Neural crest cell (in vitro differentiated cells): Measurements from ENCODE around the gene TEPSIN. TPM values are rescaled to one million over a fixed set of nuclear protein-coding genes. Genes with fewer than 3 reads are reported as not detected.

Experiments used
- DNase-seq: peaks from one replicate; pipeline ENCODE4 v3.0.0; 2021; ENCODE audit warnings: low read depth, mixed read lengths, low spot score
- H3K27ac Mint-ChIP-seq: one replicate; pipeline ENCODE4 v1.8.0; 2021; ENCODE audit warnings: mild to moderate bottlenecking, mixed read lengths; ENCODE audit not compliant: unreplicated experiment
- H3K27me3 Mint-ChIP-seq: 2 replicates; pipeline ENCODE4 v1.8.0; 2021; ENCODE audit warnings: low read depth, mild to moderate bottlenecking, mixed read lengths
- H3K36me3 Mint-ChIP-seq: 2 replicates; pipeline ENCODE4 v1.8.0; 2021; ENCODE audit warnings: low read depth, mild to moderate bottlenecking, mixed read lengths
- H3K4me1 Mint-ChIP-seq: 2 replicates; pipeline ENCODE4 v1.8.0; 2021; ENCODE audit warnings: mixed read lengths
- H3K4me3 Mint-ChIP-seq: one replicate; pipeline ENCODE4 v1.8.0; 2021; ENCODE audit warnings: mild to moderate bottlenecking, mixed read lengths
- H3K9me3 Mint-ChIP-seq: 2 replicates; pipeline ENCODE4 v1.8.0; 2021; ENCODE audit warnings: mixed read lengths
- CTCF ChIP-seq: fragments of 200-600 bp; sonication (generic); conservative IDR thresholded peaks from 2 replicates; pipeline ENCODE4 v1.5.0; 2021; ENCODE audit warnings: antibody characterized with exemption, mild to moderate bottlenecking
- total RNA-seq: library from RNA; stranded (reverse); gene quantifications from 2 replicates; pipeline ENCODE4 v1.2.1, GENCODE V29; 2021

TEPSIN gene
- total RNA-seq, 1 donor from 2014 or later = 40.4 TPM

GRCh38 chr17:81233316-81233715 lies 5.5 kb downstream of the TEPSIN start:
- Mint-ChIP-seq H3K36me3 (peaks cover 9% of the 10 kb centered on the region), H3K4me3 (no peak overlapping the region), H3K27me3 (no peaks in the 10 kb centered on the region), H3K4me1 (peaks cover 8% of the 10 kb centered on the region), H3K9me3 (no peaks in the 10 kb centered on the region), H3K27ac (no peak overlapping the region)
- no peak for DNase-seq
- no peak for TF ChIP-seq CTCF

- DNase-seq = no peak
- Mint-ChIP-seq H3K9me3 (no peaks in the 10 kb centered on the region), H3K4me1 (peaks cover 4% of the 10 kb centered on the region), H3K4me3 (no peak overlapping the region), H3K36me3 (peaks cover 10% of the 10 kb centered on the region), H3K27ac (peak overlapping the region; percentile 67), H3K27me3 (no peaks in the 10 kb centered on the region)
- no peak for TF ChIP-seq CTCF
These were observed 6.1 kb downstream of the TEPSIN start for GRCh38 chr17:81232616-81233241.

GRCh38 chr17:81231766-81232581 lies 6.9 kb downstream of the TEPSIN start:
- no peaks in the 10 kb centered on the region for H3K27me3 Mint-ChIP-seq
- TF ChIP-seq CTCF = no peak
- no peak overlapping the region for H3K4me3 Mint-ChIP-seq
- H3K36me3 Mint-ChIP-seq = peaks cover 12% of the 10 kb centered on the region
- no peak overlapping the region for H3K27ac Mint-ChIP-seq
- no peaks in the 10 kb centered on the region for H3K4me1 Mint-ChIP-seq
- H3K9me3 Mint-ChIP-seq = no peaks in the 10 kb centered on the region
- no peak for DNase-seq

- H3K27ac Mint-ChIP-seq = no peak overlapping the region
- H3K4me1 Mint-ChIP-seq = no peaks in the 10 kb centered on the region
- peak overlapping the region; percentile 19 for H3K4me3 Mint-ChIP-seq
- TF ChIP-seq CTCF = no peak
- peaks cover 12% of the 10 kb centered on the region for H3K36me3 Mint-ChIP-seq
- H3K9me3 Mint-ChIP-seq = no peaks in the 10 kb centered on the region
- DNase-seq = no peak
- no peaks in the 10 kb centered on the region for H3K27me3 Mint-ChIP-seq
These were observed 7.7 kb downstream of the TEPSIN start for GRCh38 chr17:81231121-81231645.

- DNase-seq = no peak
These were observed 8.6 kb downstream of the TEPSIN start for GRCh38 chr17:81230043-81230820.

More at GRCh38 chr17:81230043-81230820, 8.6 kb downstream of the TEPSIN start:
- Mint-ChIP-seq H3K4me1 (no peaks in the 10 kb centered on the region), H3K27ac (no peak overlapping the region), H3K4me3 (no peak overlapping the region), H3K9me3 (no peaks in the 10 kb centered on the region), H3K36me3 (peaks cover 12% of the 10 kb centered on the region), H3K27me3 (no peaks in the 10 kb centered on the region)
- TF ChIP-seq CTCF = peak; percentile 44
